DOHH2 (cell line): Measurements from ENCODE around the gene GAK.

ENCODE experiments used
- EZH2phosphoT487 ChIP-seq: fragments of 200-600 bp; sonication (generic); IDR thresholded peaks from 2 replicates; pipeline ENCODE4 v1.6.1; 2017; ENCODE audit warnings: borderline replicate concordance, mild to moderate bottlenecking, antibody characterized with exemption, low read length, moderate library complexity, mixed read lengths
- TF ChIP-seq, protein P1 (sequence below): fragments of 200-600 bp; sonication (generic); IDR thresholded peaks from one replicate; pipeline ENCODE4 v1.5.1; 2014; ENCODE audit warnings: antibody characterized with exemption, mild to moderate bottlenecking, low read depth, low read length; ENCODE audit not compliant: poor library complexity, severe bottlenecking

DNA sequence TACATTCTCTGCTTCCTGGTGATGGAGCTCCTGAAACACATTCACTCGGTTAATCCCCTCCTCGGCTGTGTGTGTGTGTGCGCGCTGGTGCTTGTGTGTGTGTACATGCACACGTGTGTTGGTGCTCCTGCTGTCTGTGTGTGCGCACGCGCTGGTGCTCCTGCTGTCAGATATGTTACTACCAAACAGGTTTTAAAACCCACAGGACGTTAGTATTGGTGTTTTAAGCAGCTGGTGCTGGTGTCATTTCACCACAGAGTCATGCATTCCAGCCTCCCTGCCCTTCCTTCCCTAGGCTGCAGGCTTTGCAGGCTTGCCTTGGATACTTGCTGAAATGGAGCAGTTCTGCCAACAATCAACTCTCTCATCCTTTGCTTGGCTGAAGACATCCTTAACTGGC is 58.1 kb downstream of the GAK start:
- TF ChIP-seq, protein P1, sequence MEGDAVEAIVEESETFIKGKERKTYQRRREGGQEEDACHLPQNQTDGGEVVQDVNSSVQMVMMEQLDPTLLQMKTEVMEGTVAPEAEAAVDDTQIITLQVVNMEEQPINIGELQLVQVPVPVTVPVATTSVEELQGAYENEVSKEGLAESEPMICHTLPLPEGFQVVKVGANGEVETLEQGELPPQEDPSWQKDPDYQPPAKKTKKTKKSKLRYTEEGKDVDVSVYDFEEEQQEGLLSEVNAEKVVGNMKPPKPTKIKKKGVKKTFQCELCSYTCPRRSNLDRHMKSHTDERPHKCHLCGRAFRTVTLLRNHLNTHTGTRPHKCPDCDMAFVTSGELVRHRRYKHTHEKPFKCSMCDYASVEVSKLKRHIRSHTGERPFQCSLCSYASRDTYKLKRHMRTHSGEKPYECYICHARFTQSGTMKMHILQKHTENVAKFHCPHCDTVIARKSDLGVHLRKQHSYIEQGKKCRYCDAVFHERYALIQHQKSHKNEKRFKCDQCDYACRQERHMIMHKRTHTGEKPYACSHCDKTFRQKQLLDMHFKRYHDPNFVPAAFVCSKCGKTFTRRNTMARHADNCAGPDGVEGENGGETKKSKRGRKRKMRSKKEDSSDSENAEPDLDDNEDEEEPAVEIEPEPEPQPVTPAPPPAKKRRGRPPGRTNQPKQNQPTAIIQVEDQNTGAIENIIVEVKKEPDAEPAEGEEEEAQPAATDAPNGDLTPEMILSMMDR, result no peak
- TF ChIP-seq EZH2phosphoT487, result no peak
